ENCODE data around the gene RPUSD2.

GRCh38 chr15:40558952-40559742 lies 10.0 kb upstream of the RPUSD2 start:
- TF ChIP-seq CTCF (IDR thresholded peaks at IDR 0.05): no peak
- no peak for TF ChIP-seq POLR2AphosphoS5 (IDR thresholded peaks at IDR 0.05; ENCODE audit: low read depth, low read length)
